K562 (cell line): ENCODE data around the gene INO80E. TPM values are rescaled to one million over a fixed set of nuclear protein-coding genes. Genes with fewer than 3 reads are reported as not detected.
A peak's percentile ranks its signal among the peaks of the same experiment; 100 is the strongest.

Experiments
- ATAC-seq: fragments of 200-7000 bp; cut with Tn5 transposase; 3 replicates; pipeline ENCODE4 v1.9.1; 2020; ENCODE audit warnings: moderate library complexity
- BruUV-seq: library from RNA; stranded (reverse); fragments of 400-500 nt; replicated peaks from 2 replicates; lab custom pipeline; 2021; lab: Mats Ljungman, UMichigan
- CTCF ChIA-PET: fragments of 300-600 bp; formaldehyde crosslinking; extraction: SDS; loops from one replicate; lab custom pipeline; 2021; ENCODE audit warnings: low intra/inter-chr PET ratio; lab: Yijun Ruan, JAX
- POLR2A ChIA-PET: fragments of 300-600, 350-650 bp; sonication (Branson Sonifier 250); formaldehyde crosslinking; extraction: SDS; loops from one replicate; lab custom pipeline; 2021; ENCODE audit warnings: antibody characterized with exemption, inconsistent platforms; lab: Yijun Ruan, JAX
- DNase-seq, 4 experiments: peaks; one replicate each; pipeline versions ENCODE4 v3.0.0 to v3.0.0-alpha.2; 2011 to 2018; ENCODE audit warnings: low spot score in 3 of 4, mixed read lengths in 3 of 4; ENCODE audit errors: extremely low read depth in 1 of 4
- FAIRE-seq: peaks from 2 replicates; lab custom pipeline; 2011; peaks lifted over from hg19 to GRCh38; lab: Jason Lieb, UNC
- H2AFZ ChIP-seq: 2 replicates; pipeline ENCODE4 v1.6.0; 2011; ENCODE audit warnings: low read depth, low read length, control low read depth, inconsistent platforms
- H3K27ac ChIP-seq: fragments of 200-600 bp; 3 replicates; pipeline ENCODE4 v1.8.0; 2011; ENCODE audit warnings: low read depth, mild to moderate bottlenecking, control low read depth, inconsistent platforms, low read length, moderate library complexity, mixed read lengths; ENCODE audit errors: extremely low read depth
- H3K27me3 ChIP-seq, 2 experiments: fragments of 300-600 bp in 1 of 2; 2 replicates in 1 of 2; 3 replicates in 1 of 2; pipeline versions ENCODE4 v1.6.0 to v1.8.0; 2011; ENCODE audit warnings: inconsistent platforms in 2 of 2, low read length in 2 of 2, mild to moderate bottlenecking in 1 of 2, mixed read lengths in 1 of 2, moderate library complexity in 1 of 2; ENCODE audit not compliant: control insufficient read depth in 2 of 2, insufficient read depth in 2 of 2
- H3K36me3 ChIP-seq: fragments of 300-600 bp; 3 replicates; pipeline ENCODE4 v1.8.0; 2011; ENCODE audit warnings: mild to moderate bottlenecking, low read length, inconsistent platforms; ENCODE audit not compliant: control insufficient read depth, insufficient read depth
- H3K4me1 ChIP-seq, 2 experiments: fragments of 200-600 bp in 1 of 2; replicated peaks in 1 of 2; 2 replicates in 1 of 2; 3 replicates in 1 of 2; pipeline versions ENCODE4 v1.5.1 to v1.8.0; 2011; ENCODE audit warnings: inconsistent platforms in 2 of 2, low read length in 2 of 2, mild to moderate bottlenecking in 1 of 2, mixed read lengths in 1 of 2, moderate library complexity in 1 of 2; ENCODE audit not compliant: control insufficient read depth in 2 of 2, insufficient read depth in 2 of 2
- H3K4me2 ChIP-seq: 2 replicates; pipeline ENCODE4 v1.6.1; 2011; ENCODE audit warnings: low read length, control low read depth, inconsistent platforms, mixed read lengths; ENCODE audit not compliant: insufficient read depth
- H3K4me3 ChIP-seq: fragments of 200-600 bp; sonication (generic), shearing (Covaris generic); 2 replicates; pipeline ENCODE4 v1.5.1; 2016; ENCODE audit warnings: control low read depth, inconsistent platforms
- H3K79me2 ChIP-seq: fragments of 200-600 bp; 3 replicates; pipeline ENCODE4 v1.8.0; 2011; ENCODE audit warnings: low read length, inconsistent platforms; ENCODE audit not compliant: control insufficient read depth, insufficient read depth
- H3K9ac ChIP-seq, 2 experiments: 2 replicates each; pipeline versions ENCODE4 v1.6.0 to v1.6.1; 2011; ENCODE audit warnings: low read depth in 2 of 2, low read length in 2 of 2, control low read depth in 1 of 2, inconsistent platforms in 1 of 2, mild to moderate bottlenecking in 1 of 2, mixed read lengths in 1 of 2; ENCODE audit not compliant: insufficient read depth in 1 of 2
- H3K9me1 ChIP-seq: one replicate; pipeline ENCODE4 v1.6.0; 2011; ENCODE audit warnings: inconsistent platforms, mild to moderate bottlenecking, low read length, moderate library complexity; ENCODE audit not compliant: control insufficient read depth, insufficient read depth
- H3K9me3 ChIP-seq: replicated peaks from 2 replicates; pipeline ENCODE4 v1.5.1; 2011; ENCODE audit warnings: low read depth, low read length, inconsistent platforms; ENCODE audit not compliant: control insufficient read depth, insufficient read depth
- H4K20me1 ChIP-seq: replicated peaks from 2 replicates; pipeline ENCODE4 v1.6.1; 2011; ENCODE audit warnings: low read length, inconsistent platforms, mixed read lengths; ENCODE audit not compliant: control insufficient read depth, insufficient read depth
- SP2 ChIP-seq: IDR thresholded peaks from 2 replicates; pipeline ENCODE4 v1.6.1; 2011; ENCODE audit warnings: mild to moderate bottlenecking, low read depth, low read length, moderate library complexity; ENCODE audit not compliant: poor library complexity, severe bottlenecking; ENCODE audit errors: extremely low read depth
- YY1 ChIP-seq, 3 experiments: IDR thresholded peaks; 2 replicates each; pipeline ENCODE4 v1.6.1; 2011; ENCODE audit warnings: low read length in 2 of 3, mild to moderate bottlenecking in 2 of 3, moderate library complexity in 2 of 3, borderline replicate concordance in 1 of 3, control low read depth in 1 of 3, low read depth in 1 of 3; ENCODE audit not compliant: insufficient read depth in 3 of 3, insufficient replicate concordance in 2 of 3, control insufficient read depth in 1 of 3, insufficient read length in 1 of 3; ENCODE audit errors: extremely low read depth in 1 of 3
- ZNF780A ChIP-seq: fragments of 250-450 bp; sonication (Bioruptor Pico); IDR thresholded peaks from 2 replicates; pipeline ENCODE4 v1.5.0; 2021; ENCODE audit warnings: mild to moderate bottlenecking
- WGBS: fragments of 100-300 bp; shearing (Covaris generic); methylation state at CpG from one replicate; pipeline ENCODE4 v1.1.6; 2016; ENCODE audit warnings: low coverage, mixed read lengths; ENCODE audit not compliant: insufficient coverage; ENCODE audit errors: missing lambda C conversion rate; 5-methylcytosine and 5-hydroxymethylcytosine counted together
- in situ Hi-C: fragments of 300-500 bp; cut with MboI; formaldehyde crosslinking; loops from 4 replicates; pipeline ENCODE4 v1.15.0; 2018; ENCODE audit warnings: inconsistent platforms, mixed read lengths
- intact Hi-C: fragments of 100-400 bp; cut with micrococcal nuclease; formaldehyde crosslinking; loops from 2 replicates; pipeline ENCODE4 v1.14.2; 2022
- polyA plus RNA-seq, 8 experiments: library from polyadenylated mRNA; depleted of rRNA in 4 of 8; stranded (reverse) in 5 of 8; unstranded in 3 of 8; fragments of >200 nt; fragmentation: Nextera tagmentation in 2 of 8; fragmentation: Illumina TruSeq in 1 of 8; extraction: Ambion mirVana in 2 of 8; extraction: Trizol in 1 of 8; gene quantifications; 2 replicates each; pipeline versions ENCODE4 v1.2.1 to v1.2.3, GENCODE V29; 2011 to 2014; ENCODE audit warnings: inconsistent platforms in 1 of 8, missing spikeins in 1 of 8
- total RNA-seq, 7 experiments: library from RNA; depleted of rRNA in 6 of 7; stranded (reverse); fragments of >200 nt in 6 of 7; fragmentation: Illumina TruSeq in 2 of 7; extraction: Trizol in 2 of 7; gene quantifications; 2 replicates each; pipeline versions ENCODE4 v1.2.1 to v1.2.3, GENCODE V29; 2011 to 2021; ENCODE audit warnings: low replicate concordance in 1 of 7

Gene INO80E
- total and polyA plus RNA-seq, 9 of the 15 experiments (the other 6 are each of a cell fraction or from before 2014, with no cell fraction given): 0.31 to 102 (median 49.3) TPM

DNA sequence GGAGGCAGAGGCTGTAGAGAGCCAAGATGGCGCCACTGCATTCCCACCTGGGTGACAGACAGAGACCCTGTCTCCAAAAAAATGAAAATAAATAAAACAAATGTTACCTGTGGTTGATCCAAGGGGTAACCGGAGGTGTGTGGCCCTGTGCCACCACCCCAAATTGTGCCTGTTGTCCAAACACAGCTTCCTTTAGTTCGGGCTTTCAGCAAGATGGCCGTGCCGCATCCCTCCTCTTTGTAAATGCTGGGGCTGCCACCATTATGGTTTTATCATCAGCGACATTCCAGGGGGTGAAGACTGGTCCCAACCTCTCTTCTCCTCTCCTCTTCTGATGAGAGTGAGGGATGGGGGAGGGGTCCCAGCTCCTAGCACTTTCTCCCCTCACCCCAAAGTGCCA, 26.8 kb downstream of the INO80E start, which contains the start of gene C16orf92:
Gene C16orf92 (plus strand): TSS at position 312 of the 400 bp plus-strand sequence. CDS start 143 bp downstream, outside the sequence.
- Histone ChIP-seq H3K27me3 (peaks cover 8 to 53% of the 10 kb centered on the region in 2 experiments), H3K9ac (peak within 1 kb of the TSS in 1 of 2 experiments; percentile 32; a peak in 1 of 4 replicates), H3K9me3 (no peaks in the 10 kb centered on the region), H3K27ac (no peak within 1 kb of the TSS), H3K4me2 (no peak within 1 kb of the TSS), H4K20me1 (0 out of 2 replicates have a peak, but pooled peaks cover 3% of the 10 kb centered on the region), H3K36me3 (no peaks in the 10 kb centered on the region), H2AFZ (no peak within 1 kb of the TSS), H3K4me1 (peaks cover 0 to 17% of the 10 kb centered on the region in 2 experiments; a peak in 3 of 5 replicates), H3K9me1 (no peaks in the 10 kb centered on the region), H3K79me2 (no peaks in the 10 kb centered on the region), H3K4me3 (no peak within 1 kb of the TSS)
- POLR2A ChIA-PET: interaction anchor here (1.0 kb wide), 1 partner anchor 114 kb away, joined by 3 read pairs; no protein-coding TSS in a partner anchor
- in situ Hi-C loops (loop anchor here (10.0 kb wide), 1 partner anchor 328 kb away; no protein-coding TSS in a partner anchor), intact Hi-C loops (loop anchor here (5.0 to 10.0 kb wide), 2 partner anchors 208 to 321 kb away; partner anchors contain the start of genes PAGR1 and PRRT2)
- ATAC-seq: no peak
- WGBS: 3% methylated on average over 6 of the region's 6 CpGs
- no peak for DNase-seq
- TF ChIP-seq ZNF780A (CRISPR knock-in tag): no peak
- peak in 1 of 3 experiments; percentile 50 for TF ChIP-seq YY1 (IDR thresholded peaks at IDR 0.05; ENCODE audit: borderline replicate concordance in 1 of 3, control insufficient read depth in 1 of 3, extremely low read depth in 1 of 3, insufficient read depth in 3 of 3, insufficient read length in 1 of 3, insufficient replicate concordance in 2 of 3, low read depth in 1 of 3, low read length in 2 of 3)
- TF ChIP-seq SP2: no peak
- no peak for FAIRE-seq
- CTCF ChIA-PET: interaction anchor here (0.5 kb wide), 1 partner anchor 208 kb away, joined by 5 read pairs; no protein-coding TSS in a partner anchor
- no TSS peak for BruUV-seq
